K562 (cell line): ENCODE results near the gene ISCA1. TPM values are rescaled to one million over a fixed set of nuclear protein-coding genes. Genes with fewer than 3 reads are reported as not detected.

ENCODE experiments used
- ATAC-seq: fragments of 200-7000 bp; cut with Tn5 transposase; 3 replicates; pipeline ENCODE4 v1.9.1; 2020; ENCODE audit warnings: moderate library complexity
- BruUV-seq: library from RNA; stranded (reverse); fragments of 400-500 nt; replicated peaks from 2 replicates; lab custom pipeline; 2021; lab: Mats Ljungman, UMichigan
- CTCF ChIA-PET: fragments of 300-600 bp; formaldehyde crosslinking; extraction: SDS; loops from one replicate; lab custom pipeline; 2021; ENCODE audit warnings: low intra/inter-chr PET ratio; lab: Yijun Ruan, JAX
- POLR2A ChIA-PET: fragments of 300-600, 350-650 bp; sonication (Branson Sonifier 250); formaldehyde crosslinking; extraction: SDS; loops from one replicate; lab custom pipeline; 2021; ENCODE audit warnings: antibody characterized with exemption, inconsistent platforms; lab: Yijun Ruan, JAX
- DNase-seq, 4 experiments: peaks; one replicate each; pipeline versions ENCODE4 v3.0.0 to v3.0.0-alpha.2; 2011 to 2018; ENCODE audit warnings: low spot score in 3 of 4, mixed read lengths in 3 of 4; ENCODE audit errors: extremely low read depth in 1 of 4
- FAIRE-seq: peaks from 2 replicates; lab custom pipeline; 2011; peaks lifted over from hg19 to GRCh38; lab: Jason Lieb, UNC
- H2AFZ ChIP-seq: 2 replicates; pipeline ENCODE4 v1.6.0; 2011; ENCODE audit warnings: low read depth, low read length, control low read depth, inconsistent platforms
- H3K27ac ChIP-seq: fragments of 200-600 bp; 3 replicates; pipeline ENCODE4 v1.8.0; 2011; ENCODE audit warnings: low read depth, mild to moderate bottlenecking, control low read depth, inconsistent platforms, low read length, moderate library complexity, mixed read lengths; ENCODE audit errors: extremely low read depth
- H3K27me3 ChIP-seq, 2 experiments: fragments of 300-600 bp in 1 of 2; 2 replicates in 1 of 2; 3 replicates in 1 of 2; pipeline versions ENCODE4 v1.6.0 to v1.8.0; 2011; ENCODE audit warnings: inconsistent platforms in 2 of 2, low read length in 2 of 2, mild to moderate bottlenecking in 1 of 2, mixed read lengths in 1 of 2, moderate library complexity in 1 of 2; ENCODE audit not compliant: control insufficient read depth in 2 of 2, insufficient read depth in 2 of 2
- H3K36me3 ChIP-seq: fragments of 300-600 bp; 3 replicates; pipeline ENCODE4 v1.8.0; 2011; ENCODE audit warnings: mild to moderate bottlenecking, low read length, inconsistent platforms; ENCODE audit not compliant: control insufficient read depth, insufficient read depth
- H3K4me1 ChIP-seq, 2 experiments: fragments of 200-600 bp in 1 of 2; replicated peaks in 1 of 2; 2 replicates in 1 of 2; 3 replicates in 1 of 2; pipeline versions ENCODE4 v1.5.1 to v1.8.0; 2011; ENCODE audit warnings: inconsistent platforms in 2 of 2, low read length in 2 of 2, mild to moderate bottlenecking in 1 of 2, mixed read lengths in 1 of 2, moderate library complexity in 1 of 2; ENCODE audit not compliant: control insufficient read depth in 2 of 2, insufficient read depth in 2 of 2
- H3K4me2 ChIP-seq: 2 replicates; pipeline ENCODE4 v1.6.1; 2011; ENCODE audit warnings: low read length, control low read depth, inconsistent platforms, mixed read lengths; ENCODE audit not compliant: insufficient read depth
- H3K4me3 ChIP-seq: fragments of 200-600 bp; sonication (generic), shearing (Covaris generic); 2 replicates; pipeline ENCODE4 v1.5.1; 2016; ENCODE audit warnings: control low read depth, inconsistent platforms
- H3K79me2 ChIP-seq: fragments of 200-600 bp; 3 replicates; pipeline ENCODE4 v1.8.0; 2011; ENCODE audit warnings: low read length, inconsistent platforms; ENCODE audit not compliant: control insufficient read depth, insufficient read depth
- H3K9ac ChIP-seq, 2 experiments: 2 replicates each; pipeline versions ENCODE4 v1.6.0 to v1.6.1; 2011; ENCODE audit warnings: low read depth in 2 of 2, low read length in 2 of 2, control low read depth in 1 of 2, inconsistent platforms in 1 of 2, mild to moderate bottlenecking in 1 of 2, mixed read lengths in 1 of 2; ENCODE audit not compliant: insufficient read depth in 1 of 2
- H3K9me1 ChIP-seq: one replicate; pipeline ENCODE4 v1.6.0; 2011; ENCODE audit warnings: inconsistent platforms, mild to moderate bottlenecking, low read length, moderate library complexity; ENCODE audit not compliant: control insufficient read depth, insufficient read depth
- H3K9me3 ChIP-seq: replicated peaks from 2 replicates; pipeline ENCODE4 v1.5.1; 2011; ENCODE audit warnings: low read depth, low read length, inconsistent platforms; ENCODE audit not compliant: control insufficient read depth, insufficient read depth
- H4K20me1 ChIP-seq: replicated peaks from 2 replicates; pipeline ENCODE4 v1.6.1; 2011; ENCODE audit warnings: low read length, inconsistent platforms, mixed read lengths; ENCODE audit not compliant: control insufficient read depth, insufficient read depth
- DPF2 ChIP-seq: fragments of 450-650 bp; IDR thresholded peaks from 2 replicates; pipeline ENCODE4 v1.6.1; 2016
- ELF4 ChIP-seq: fragments of 450-650 bp; formaldehyde crosslinking; IDR thresholded peaks from 2 replicates; pipeline ENCODE4 v1.4.0; 2022; ENCODE audit warnings: missing genetic modification characterization
- EZH2 ChIP-seq: IDR thresholded peaks from 2 replicates; pipeline ENCODE4 v1.6.1; 2012; ENCODE audit warnings: low read depth, mild to moderate bottlenecking, inconsistent platforms, low read length, borderline replicate concordance
- FOXK1 ChIP-seq: sonication (generic); formaldehyde crosslinking; IDR thresholded peaks from 2 replicates; pipeline ENCODE4 v1.8.0; 2022; ENCODE audit warnings: missing genetic modification reagents, mild to moderate bottlenecking, borderline replicate concordance
- HDAC1 ChIP-seq, 2 experiments: fragments of 450-650 bp; IDR thresholded peaks; 2 replicates each; pipeline ENCODE4 v1.6.1; 2016 to 2017; ENCODE audit warnings: inconsistent platforms in 1 of 2, mild to moderate bottlenecking in 1 of 2, moderate library complexity in 1 of 2
- KDM1A ChIP-seq, 2 experiments: fragments of 450-650 bp; IDR thresholded peaks; 2 replicates each; pipeline ENCODE4 v1.6.1; 2016; ENCODE audit warnings: mild to moderate bottlenecking in 2 of 2
- KDM4B ChIP-seq, 2 experiments: fragments of 450-650 bp in 1 of 2; sonication (generic) in 1 of 2; IDR thresholded peaks; 2 replicates each; pipeline ENCODE4 v1.6.1; 2016 to 2017; ENCODE audit warnings: borderline replicate concordance in 2 of 2, antibody characterized with exemption in 1 of 2, low read depth in 1 of 2, mild to moderate bottlenecking in 1 of 2
- MXD1 ChIP-seq: fragments of 250-450 bp; sonication (Bioruptor Pico); IDR thresholded peaks from 2 replicates; pipeline ENCODE4 v1.8.0; 2021; ENCODE audit warnings: borderline replicate concordance, mild to moderate bottlenecking, moderate library complexity; ENCODE audit not compliant: poor library complexity, severe bottlenecking
- NR2F6 ChIP-seq: fragments of 450-650 bp; formaldehyde crosslinking; IDR thresholded peaks from 2 replicates; pipeline ENCODE4 v1.4.0; 2020; ENCODE audit warnings: mild to moderate bottlenecking
- SAP30 ChIP-seq: fragments of 200-600 bp; sonication (generic); IDR thresholded peaks from 2 replicates; pipeline ENCODE4 v1.6.1; 2012; ENCODE audit warnings: borderline replicate concordance, low read depth, mild to moderate bottlenecking, moderate library complexity, low read length, control low read depth, inconsistent platforms; ENCODE audit not compliant: insufficient read depth, poor library complexity, severe bottlenecking
- SMARCB1 ChIP-seq: IDR thresholded peaks from 2 replicates; pipeline ENCODE4 v1.6.1; 2011; ENCODE audit warnings: improper control_type of control experiment, low read depth; ENCODE audit not compliant: insufficient read length
- SRSF7 ChIP-seq: fragments of 200-400 bp; formaldehyde crosslinking; optimal IDR thresholded peaks from 2 replicates; pipeline ENCODE3; 2017; ENCODE audit warnings: mild to moderate bottlenecking, low read depth, low read length
- TGIF2 ChIP-seq: sonication (generic); formaldehyde crosslinking; IDR thresholded peaks from 2 replicates; pipeline ENCODE4 v1.8.1; 2022; ENCODE audit warnings: mild to moderate bottlenecking, missing genetic modification reagents, moderate library complexity
- ZBTB12 ChIP-seq: fragments of 250-450 bp; sonication (Bioruptor Pico); IDR thresholded peaks from 2 replicates; pipeline ENCODE4 v1.4.0; 2020
- ZC3H8 ChIP-seq: fragments of 450-650 bp; IDR thresholded peaks from 2 replicates; pipeline ENCODE4 v1.6.1; 2017
- ZNF12 ChIP-seq: sonication (generic); formaldehyde crosslinking; IDR thresholded peaks from 2 replicates; pipeline ENCODE4 v1.4.0; 2020; ENCODE audit warnings: mild to moderate bottlenecking, missing genetic modification reagents
- ZNF444 ChIP-seq: fragments of 250-450 bp; sonication (Bioruptor Pico); IDR thresholded peaks from 2 replicates; pipeline ENCODE4 v1.4.0; 2020; ENCODE audit warnings: mild to moderate bottlenecking, moderate library complexity
- ZNF561 ChIP-seq: fragments of 450-650 bp; formaldehyde crosslinking; conservative IDR thresholded peaks from 2 replicates; pipeline ENCODE4 v1.4.0; 2020; ENCODE audit warnings: mild to moderate bottlenecking, moderate library complexity
- ZNF696 ChIP-seq: fragments of 250-450 bp; sonication (Bioruptor Pico); conservative IDR thresholded peaks from 2 replicates; pipeline ENCODE4 v1.4.0; 2020; ENCODE audit warnings: mild to moderate bottlenecking, moderate library complexity
- WGBS: fragments of 100-300 bp; shearing (Covaris generic); methylation state at CpG from one replicate; pipeline ENCODE4 v1.1.6; 2016; ENCODE audit warnings: low coverage, mixed read lengths; ENCODE audit not compliant: insufficient coverage; ENCODE audit errors: missing lambda C conversion rate; 5-methylcytosine and 5-hydroxymethylcytosine counted together
- in situ Hi-C: fragments of 300-500 bp; cut with MboI; formaldehyde crosslinking; loops from 4 replicates; pipeline ENCODE4 v1.15.0; 2018; ENCODE audit warnings: inconsistent platforms, mixed read lengths
- intact Hi-C: fragments of 100-400 bp; cut with micrococcal nuclease; formaldehyde crosslinking; loops from 2 replicates; pipeline ENCODE4 v1.14.2; 2022
- polyA plus RNA-seq, 8 experiments: library from polyadenylated mRNA; depleted of rRNA in 4 of 8; stranded (reverse) in 5 of 8; unstranded in 3 of 8; fragments of >200 nt; fragmentation: Nextera tagmentation in 2 of 8; fragmentation: Illumina TruSeq in 1 of 8; extraction: Ambion mirVana in 2 of 8; extraction: Trizol in 1 of 8; gene quantifications; 2 replicates each; pipeline versions ENCODE4 v1.2.1 to v1.2.3, GENCODE V29; 2011 to 2014; ENCODE audit warnings: inconsistent platforms in 1 of 8, missing spikeins in 1 of 8
- total RNA-seq, 7 experiments: library from RNA; depleted of rRNA in 6 of 7; stranded (reverse); fragments of >200 nt in 6 of 7; fragmentation: Illumina TruSeq in 2 of 7; extraction: Trizol in 2 of 7; gene quantifications; 2 replicates each; pipeline versions ENCODE4 v1.2.1 to v1.2.3, GENCODE V29; 2011 to 2021; ENCODE audit warnings: low replicate concordance in 1 of 7
- TF ChIP-seq, protein P1 (sequence below), 2 experiments: fragments of 450-650 bp in 1 of 2; sonication (generic) in 1 of 2; formaldehyde crosslinking in 1 of 2; IDR thresholded peaks in 1 of 2; conservative IDR thresholded peaks in 1 of 2; 2 replicates each; pipeline versions ENCODE4 v1.6.1 to v1.8.1; 2016 to 2023; ENCODE audit warnings: mild to moderate bottlenecking in 2 of 2, moderate library complexity in 2 of 2, inconsistent platforms in 1 of 2, missing genetic modification reagents in 1 of 2

The ISCA1 gene
- total and polyA plus RNA-seq, 9 of the 15 experiments (the other 6 are each of a cell fraction or from before 2014, with no cell fraction given) = 6.5 to 27.1 (median 20.0) TPM

GRCh38 chr9:86282979-86283535, 719 bp upstream of the ISCA1 start:
- BruUV-seq = TSS peak; percentile 73
- Histone ChIP-seq H3K27ac (peak overlapping the region; percentile 94), H3K9me3 (no peaks in the 10 kb centered on the region), H3K4me1 (peaks cover 21 to 38% of the 10 kb centered on the region in 2 experiments; a peak in 4 of 5 replicates), H3K36me3 (peaks cover 24% of the 10 kb centered on the region; the same call in 2 of the 3 replicates), H3K9ac (peak overlapping the region; percentile 83 to 93; a peak in 3 of 4 replicates), H3K4me2 (peak overlapping the region; percentile 96), H3K79me2 (peaks cover 39% of the 10 kb centered on the region), H2AFZ (peak overlapping the region; percentile 93), H3K27me3 (no peaks in the 10 kb centered on the region), H4K20me1 (no peaks in the 10 kb centered on the region), H3K9me1 (no peaks in the 10 kb centered on the region), H3K4me3 (peak overlapping the region; percentile 83)
- intact Hi-C loops = loop anchor here (2.0 kb wide), 1 partner anchor 72 kb away; the partner anchor contains the start of gene TUT7
- WGBS = 5% methylated on average over 11 of the region's 12 CpGs
- ChIA-PET POLR2A (interaction anchor here (0.7 to 1.5 kb wide), 4 partner anchors 9 to 107 kb away, joined by 3 to 6 read pairs (median 3); no protein-coding TSS in a partner anchor), CTCF (no interaction called here)
- FAIRE-seq (peak; percentile 73), ATAC-seq (peak; percentile 44), DNase-seq (peak in 1 of 4 experiments; percentile 31)
- in situ Hi-C loops = no loop called here
- no peak for TF ChIP-seq KDM4B (IDR thresholded peaks at IDR 0.05; ENCODE audit: borderline replicate concordance in 2 of 2, low read depth in 1 of 2)
- no peak for TF ChIP-seq MXD1 (CRISPR knock-in tag)
- TF ChIP-seq ZNF696 (CRISPR knock-in tag) = no peak
- 0 out of 4 replicates have a peak, but pooled peaks of 1 of the 2 experiments have one; percentile 29 for TF ChIP-seq HDAC1 (IDR thresholded peaks at IDR 0.05)
- no peak for TF ChIP-seq ZC3H8
- TF ChIP-seq SAP30 = no peak
- TF ChIP-seq TGIF2 = no peak
- no peak for TF ChIP-seq NR2F6 (CRISPR knock-in tag)
- no peak for TF ChIP-seq ZNF561 (CRISPR knock-in tag)
- no peak for TF ChIP-seq SMARCB1
- TF ChIP-seq ZNF12 (CRISPR knock-in tag) = no peak
- no peak for TF ChIP-seq ELF4 (CRISPR knock-in tag)
- no peak for TF ChIP-seq EZH2
- TF ChIP-seq DPF2 = 0 out of 2 replicates have a peak, but pooled peaks have one; percentile 49
- no peak for TF ChIP-seq KDM1A (IDR thresholded peaks at IDR 0.05)
- no peak for TF ChIP-seq ZBTB12 (CRISPR knock-in tag)
- TF ChIP-seq FOXK1 (CRISPR knock-in tag) = no peak
- no peak for TF ChIP-seq SRSF7
- no peak for TF ChIP-seq ZNF444
- TF ChIP-seq, protein P1, sequence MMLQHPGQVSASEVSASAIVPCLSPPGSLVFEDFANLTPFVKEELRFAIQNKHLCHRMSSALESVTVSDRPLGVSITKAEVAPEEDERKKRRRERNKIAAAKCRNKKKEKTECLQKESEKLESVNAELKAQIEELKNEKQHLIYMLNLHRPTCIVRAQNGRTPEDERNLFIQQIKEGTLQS (IDR thresholded peaks at IDR 0.05) = 0 out of 2 replicates have a peak, but pooled peaks have one; percentile 48
- TF ChIP-seq, protein P1 (CRISPR knock-in tag; conservative IDR thresholded peaks at IDR 0.05) = no peak
